ENCODE results near the gene RELL2.

RELL2 gene

GRCh38 chr5:141649056-141649688, 12.4 kb downstream of the RELL2 start:
- no peak for FAIRE-seq
- DNase-seq (ENCODE audit: insufficient read length, low spot score) = no peak

- FAIRE-seq (no peak), DNase-seq (ENCODE audit: insufficient read length, low spot score) (no peak)
Measured at GRCh38 chr5:141649972-141650371, 13.2 kb downstream of the RELL2 start.

- DNase-seq (ENCODE audit: insufficient read length, low spot score) (peak; percentile 99), FAIRE-seq (peak; percentile 87)
Measured at GRCh38 chr5:141650851-141651727, 14.3 kb downstream of the RELL2 start, which contains the start of gene FCHSD1. FCHSD1 (minus strand) TSS chr5:141651418; CDS start chr5:141651368, 50 bp downstream.

GRCh38 chr5:141651728-141652105, 14.9 kb downstream of the RELL2 start:
- no peak for DNase-seq (ENCODE audit: insufficient read length, low spot score)
- no peak for FAIRE-seq

- no peak for DNase-seq (ENCODE audit: insufficient read length, low spot score)
- FAIRE-seq = no peak
Measured at GRCh38 chr5:141654298-141654697, 17.5 kb downstream of the RELL2 start.

- FAIRE-seq (no peak), DNase-seq (ENCODE audit: insufficient read length, low spot score) (no peak)
Measured at GRCh38 chr5:141655020-141655419, 18.2 kb downstream of the RELL2 start.

- DNase-seq (ENCODE audit: insufficient read length, low spot score) = no peak
- no peak for FAIRE-seq
Measured at GRCh38 chr5:141656396-141656795, 19.6 kb downstream of the RELL2 start.

GRCh38 chr5:141657404-141657803, 20.6 kb downstream of the RELL2 start:
- FAIRE-seq (no peak), DNase-seq (ENCODE audit: insufficient read length, low spot score) (no peak)

- FAIRE-seq (no peak), DNase-seq (ENCODE audit: insufficient read length, low spot score) (no peak)
Measured at GRCh38 chr5:141657937-141658545, 21.2 kb downstream of the RELL2 start.

- DNase-seq (ENCODE audit: insufficient read length, low spot score) (no peak), FAIRE-seq (no peak)
Measured at GRCh38 chr5:141662028-141662427, 25.2 kb downstream of the RELL2 start.

- DNase-seq (ENCODE audit: insufficient read length, low spot score) (no peak), FAIRE-seq (no peak)
Measured at GRCh38 chr5:141663506-141663905, 26.7 kb downstream of the RELL2 start.

GRCh38 chr5:141664733-141665461, 28.1 kb downstream of the RELL2 start:
- FAIRE-seq (peak; percentile 96), DNase-seq (ENCODE audit: insufficient read length, low spot score) (peak; percentile 90)

- FAIRE-seq = no peak
Measured at GRCh38 chr5:141665995-141666940, 29.5 kb downstream of the RELL2 start.

GRCh38 chr5:141668601-141669265, 31.9 kb downstream of the RELL2 start:
- DNase-seq (ENCODE audit: insufficient read length, low spot score) = no peak
- no peak for FAIRE-seq

More at GRCh38 chr5:141665995-141666940, 29.5 kb downstream of the RELL2 start:
- no peak for DNase-seq (ENCODE audit: insufficient read length, low spot score)

- FAIRE-seq = no peak
- no peak for DNase-seq (ENCODE audit: insufficient read length, low spot score)
Measured at GRCh38 chr5:141669520-141669919, 32.7 kb downstream of the RELL2 start.

- no peak for FAIRE-seq
- no peak for DNase-seq (ENCODE audit: insufficient read length, low spot score)
Measured at GRCh38 chr5:141672071-141672840, 35.5 kb downstream of the RELL2 start.

GRCh38 chr5:141672841-141673813, 36.3 kb downstream of the RELL2 start:
- DNase-seq (ENCODE audit: insufficient read length, low spot score) (no peak), FAIRE-seq (no peak)

Data from GM19239 (cell line).